Loucy (cell line): ENCODE measurements around the gene TRIM37.

Source experiments
- CTCF ChIP-seq: fragments of 200-600 bp; sonication (generic); conservative IDR thresholded peaks from 2 replicates; pipeline ENCODE4 v1.5.1; 2014; ENCODE audit warnings: mild to moderate bottlenecking, antibody characterized with exemption, low read length
- EZH2phosphoT487 ChIP-seq: fragments of 200-600 bp; IDR thresholded peaks from 2 replicates; pipeline ENCODE4 v1.6.1; 2018; ENCODE audit warnings: antibody characterized with exemption, mild to moderate bottlenecking, moderate library complexity, borderline replicate concordance

DNA sequence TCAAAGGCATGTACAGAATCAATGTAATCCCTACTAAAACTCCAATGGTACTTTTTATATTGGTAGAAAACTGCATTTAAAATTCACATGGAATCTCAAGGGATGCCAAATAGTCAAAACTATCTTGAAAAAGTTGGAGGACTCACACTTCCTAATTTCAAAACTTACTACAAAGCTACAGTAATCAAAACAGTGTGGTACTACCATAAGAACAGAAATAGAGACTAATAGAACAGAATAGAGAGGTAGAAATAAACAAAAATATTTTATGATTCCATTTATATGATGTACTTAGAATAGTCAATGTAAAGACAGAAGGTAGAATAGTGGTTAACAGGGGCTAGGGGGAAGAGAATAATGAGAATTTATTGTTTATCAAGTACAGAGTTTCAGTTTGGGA, 8.8 kb downstream of the TRIM37 start:
- no peak for TF ChIP-seq CTCF
- TF ChIP-seq EZH2phosphoT487, result no peak
